Measurements from ENCODE around the gene GTPBP1.

GRCh38 chr22:38748487-38749136 lies 42.9 kb downstream of the GTPBP1 start:
- no peak for TF ChIP-seq CTCF (IDR thresholded peaks at IDR 0.05; ENCODE audit: low read length)
- TF ChIP-seq EZH2phosphoT487 (IDR thresholded peaks at IDR 0.05; ENCODE audit: low read length): no peak
- no peak for TF ChIP-seq EZH2 (optimal IDR thresholded peaks at IDR 0.05; ENCODE audit: low read depth, low read length)

All from MM.1S (cell line).